ENCODE measurements around the gene KPNA1.

- TF ChIP-seq CTCF (IDR thresholded peaks at IDR 0.05), result no peak
- TF ChIP-seq ZFX (IDR thresholded peaks at IDR 0.05; ENCODE audit: borderline replicate concordance), result no peak
Measured at GRCh38 chr3:122421101-122421500, 93.6 kb downstream of the KPNA1 start.
